Caco-2 (cell line): ENCODE data around the gene CIAO1. TPM values are rescaled to one million over a fixed set of nuclear protein-coding genes. Genes with fewer than 3 reads are reported as not detected.

Experiments
- BruUV-seq: library from RNA; stranded (reverse); fragments of 400-500 nt; replicated peaks from 2 replicates; lab custom pipeline; 2021; lab: Mats Ljungman, UMichigan
- CTCF ChIA-PET: fragments of 300-600 bp; sonication (Branson Sonifier 250); formaldehyde crosslinking; loops from one replicate; lab custom pipeline; 2022; ENCODE audit warnings: antibody characterized with exemption; lab: Charles Lee
- POLR2A ChIA-PET: fragments of 300-600 bp; sonication (Branson Sonifier 250); formaldehyde crosslinking; loops from one replicate; lab custom pipeline; 2022; ENCODE audit warnings: antibody characterized with exemption; lab: Charles Lee
- DNase-seq, 2 experiments: peaks; one replicate each; pipeline versions ENCODE4 v3.0.0 to v3.0.0-alpha.2; 2020 to 2022
- H3K27me3 ChIP-seq: replicated peaks from 2 replicates; pipeline ENCODE4 v1.6.0; 2011; ENCODE audit warnings: low read length; ENCODE audit not compliant: control insufficient read depth, insufficient read depth
- H3K36me3 ChIP-seq: 2 replicates; pipeline ENCODE4 v1.5.1; 2011; ENCODE audit warnings: low read length; ENCODE audit not compliant: control insufficient read depth, insufficient read depth
- H3K4me1 ChIP-seq: fragments of 250-450 bp; sonication (Bioruptor Pico); 2 replicates; pipeline ENCODE4 v1.5.1; 2020; ENCODE audit warnings: mild to moderate bottlenecking
- H3K4me3 ChIP-seq: 2 replicates; pipeline ENCODE4 v1.5.1; 2011; ENCODE audit warnings: low read depth, mild to moderate bottlenecking, control low read depth, low read length
- H3K9me3 ChIP-seq: fragments of 250-450 bp; sonication (Bioruptor Pico); 2 replicates; pipeline ENCODE4 v1.5.1; 2020; ENCODE audit warnings: mild to moderate bottlenecking, moderate library complexity
- H3K27ac Mint-ChIP-seq: one replicate; pipeline ENCODE4 v1.8.0; 2022; ENCODE audit warnings: mixed read lengths; ENCODE audit not compliant: unreplicated experiment
- H3K27me3 Mint-ChIP-seq: one replicate; pipeline ENCODE4 v1.8.0; 2022; ENCODE audit warnings: mixed read lengths; ENCODE audit not compliant: insufficient read depth, unreplicated experiment
- H3K36me3 Mint-ChIP-seq: one replicate; pipeline ENCODE4 v1.8.0; 2022; ENCODE audit warnings: mild to moderate bottlenecking, mixed read lengths; ENCODE audit not compliant: insufficient read depth, unreplicated experiment
- H3K4me1 Mint-ChIP-seq: one replicate; pipeline ENCODE4 v1.8.0; 2022; ENCODE audit warnings: low read depth, mixed read lengths; ENCODE audit not compliant: unreplicated experiment
- H3K4me3 Mint-ChIP-seq: one replicate; pipeline ENCODE4 v1.8.0; 2022; ENCODE audit warnings: mild to moderate bottlenecking, moderate library complexity, mixed read lengths; ENCODE audit not compliant: unreplicated experiment
- H3K9me3 Mint-ChIP-seq: one replicate; pipeline ENCODE4 v1.8.0; 2022; ENCODE audit warnings: mixed read lengths; ENCODE audit not compliant: unreplicated experiment
- CTCF ChIP-seq, 2 experiments: fragments of 200-600 bp in 1 of 2; IDR thresholded peaks; 1 replicate in 1 of 2; 2 replicates in 1 of 2; pipeline versions ENCODE4 v1.5.1 to v1.8.0; 2011 to 2022; ENCODE audit warnings: antibody characterized with exemption in 1 of 2, control low read depth in 1 of 2, inconsistent platforms in 1 of 2, low read depth in 1 of 2, low read length in 1 of 2, mild to moderate bottlenecking in 1 of 2, moderate library complexity in 1 of 2; ENCODE audit not compliant: insufficient read depth in 1 of 2, severe bottlenecking in 1 of 2, unreplicated experiment in 1 of 2
- intact Hi-C: fragments of 100-400 bp; cut with micrococcal nuclease; formaldehyde crosslinking; loops from one replicate; pipeline ENCODE4 v1.10.0; 2022; ENCODE audit not compliant: unreplicated experiment
- total RNA-seq: library from RNA; stranded (reverse); gene quantifications from 2 replicates; pipeline ENCODE4 v1.2.3, GENCODE V29; 2022

CIAO1 gene
- total RNA-seq, 1 experiment from 2014 or later, result 97.9 TPM

GRCh38 chr2:96318723-96319122, 52.7 kb downstream of the CIAO1 start:
- intact Hi-C loops, result no loop called here
- Mint-ChIP-seq H3K36me3 (no peaks in the 10 kb centered on the region), H3K9me3 (no peaks in the 10 kb centered on the region), H3K4me3 (no peak overlapping the region), H3K4me1 (no peaks in the 10 kb centered on the region), H3K27me3 (peaks cover 13% of the 10 kb centered on the region), H3K27ac (no peak overlapping the region)
- H3K9me3 ChIP-seq, result no peaks in the 10 kb centered on the region
- TF ChIP-seq CTCF (IDR thresholded peaks at IDR 0.05; ENCODE audit: insufficient read depth in 1 of 2, low read depth in 1 of 2, low read length in 1 of 2, severe bottlenecking in 1 of 2, unreplicated experiment in 1 of 2), result no peak
- ChIA-PET CTCF (no interaction called here), POLR2A (no interaction called here)
- H3K4me3 ChIP-seq, result no peak overlapping the region
- peaks cover 2% of the 10 kb centered on the region; the same call in 1 of the 2 replicates for H3K27me3 ChIP-seq
- no TSS peak for BruUV-seq
- no peak for DNase-seq
- H3K36me3 ChIP-seq, result no peaks in the 10 kb centered on the region
- H3K4me1 ChIP-seq, result peaks cover 13% of the 10 kb centered on the region; the same call in 1 of the 2 replicates

GRCh38 chr2:96319396-96319795, 53.4 kb downstream of the CIAO1 start:
- DNase-seq, result no peak
- Mint-ChIP-seq H3K36me3 (no peaks in the 10 kb centered on the region), H3K4me3 (no peak overlapping the region), H3K27ac (no peak overlapping the region), H3K4me1 (no peaks in the 10 kb centered on the region), H3K9me3 (no peaks in the 10 kb centered on the region), H3K27me3 (peaks cover 13% of the 10 kb centered on the region)
- Histone ChIP-seq H3K4me3 (no peak overlapping the region), H3K4me1 (peaks cover 13% of the 10 kb centered on the region; the same call in 1 of the 2 replicates), H3K9me3 (no peaks in the 10 kb centered on the region), H3K36me3 (no peaks in the 10 kb centered on the region), H3K27me3 (peaks cover 2% of the 10 kb centered on the region; the same call in 1 of the 2 replicates)
- ChIA-PET POLR2A (no interaction called here), CTCF (no interaction called here)
- no TSS peak for BruUV-seq
- intact Hi-C loops, result no loop called here
- TF ChIP-seq CTCF (IDR thresholded peaks at IDR 0.05; ENCODE audit: insufficient read depth in 1 of 2, low read depth in 1 of 2, low read length in 1 of 2, severe bottlenecking in 1 of 2, unreplicated experiment in 1 of 2), result no peak

GRCh38 chr2:96320326-96320725, 54.3 kb downstream of the CIAO1 start:
- no peaks in the 10 kb centered on the region for H3K4me1 Mint-ChIP-seq
- no peak for DNase-seq
- Histone ChIP-seq H3K27me3 (peaks cover 2% of the 10 kb centered on the region; the same call in 1 of the 2 replicates), H3K4me1 (peaks cover 13% of the 10 kb centered on the region; the same call in 1 of the 2 replicates), H3K4me3 (no peak overlapping the region), H3K36me3 (no peaks in the 10 kb centered on the region), H3K9me3 (no peaks in the 10 kb centered on the region)
- BruUV-seq, result no TSS peak
- no peaks in the 10 kb centered on the region for H3K9me3 Mint-ChIP-seq
- CTCF ChIA-PET, result no interaction called here
- no peaks in the 10 kb centered on the region for H3K36me3 Mint-ChIP-seq
- TF ChIP-seq CTCF (IDR thresholded peaks at IDR 0.05; ENCODE audit: insufficient read depth in 1 of 2, low read depth in 1 of 2, low read length in 1 of 2, severe bottlenecking in 1 of 2, unreplicated experiment in 1 of 2), result no peak
- H3K27ac Mint-ChIP-seq, result no peak overlapping the region
- no peak overlapping the region for H3K4me3 Mint-ChIP-seq
- intact Hi-C loops, result no loop called here
- POLR2A ChIA-PET, result interaction anchor here (0.9 to 1.7 kb wide), 2 partner anchors 14 to 15 kb away, joined by 3 to 14 read pairs; partner anchors contain the start of gene NCAPH
- peaks cover 13% of the 10 kb centered on the region for H3K27me3 Mint-ChIP-seq
